Right lobe of liver (tissue), 6 donors: Measurements from ENCODE around the gene RABGAP1. TPM values are rescaled to one million over a fixed set of nuclear protein-coding genes. Genes with fewer than 3 reads are reported as not detected.

Experiments
- ATAC-seq, 4 donors: fragments of 200-7000 bp; cut with Tn5 transposase; one replicate each; pipeline ENCODE4 v1.9.1; 2020; ENCODE audit warnings: mild to moderate bottlenecking in 4 of 4, moderate library complexity in 4 of 4
- DNase-seq, 3 donors: peaks; one replicate each; pipeline ENCODE4 v3.0.0-alpha.2; 2020
- H3K27ac ChIP-seq, 3 donors: fragments of 200-600 bp; one replicate each; pipeline ENCODE4 v1.8.0; 2022
- H3K27me3 ChIP-seq, 2 donors: fragments of 200-600 bp; one replicate each; pipeline ENCODE4 v1.8.0; 2022
- H3K36me3 ChIP-seq, 4 donors: fragments of 200-600 bp; sonication (generic) in 1 of 4; one replicate each; pipeline versions ENCODE4 v1.5.1 to v1.8.0; 2017 to 2022; ENCODE audit warnings: control low read depth in 1 of 4
- H3K4me1 ChIP-seq, 4 donors: fragments of 200-600 bp; sonication (generic) in 1 of 4; one replicate each; pipeline versions ENCODE4 v1.5.1 to v1.8.0; 2017 to 2022; ENCODE audit warnings: control low read depth in 1 of 4
- H3K4me3 ChIP-seq, 3 donors: fragments of 200-600 bp; one replicate each; pipeline ENCODE4 v1.8.0; 2022
- H3K9me3 ChIP-seq, 4 donors: fragments of 200-600 bp; sonication (generic) in 1 of 4; one replicate each; pipeline versions ENCODE4 v1.5.1 to v1.8.0; 2017 to 2022; ENCODE audit warnings: control low read depth in 1 of 4
- CTCF ChIP-seq, 4 donors: fragments of 200-600 bp in 3 of 4; fragments of 450-650 bp in 1 of 4; IDR thresholded peaks; one replicate each; pipeline versions ENCODE4 v1.5.1 to v1.8.0; 2016 to 2022; ENCODE audit warnings: antibody characterized with exemption in 4 of 4, mild to moderate bottlenecking in 2 of 4
- POLR2A ChIP-seq: fragments of 450-650 bp; IDR thresholded peaks from one replicate; pipeline ENCODE4 v1.6.1; 2017; ENCODE audit warnings: antibody characterized with exemption, mild to moderate bottlenecking
- WGBS: methylation state at CpG from one replicate; pipeline ENCODE4 v1.1.6; 2018; ENCODE audit warnings: low coverage, low lambda C conversion rate; ENCODE audit not compliant: insufficient coverage; ENCODE audit errors: missing lambda C conversion rate; 5-methylcytosine and 5-hydroxymethylcytosine counted together
- intact Hi-C, 2 donors: fragments of 100-400 bp; cut with DNase I; formaldehyde crosslinking; loops; one replicate each; pipeline versions ENCODE4 v1.11.2 to v1.14.1; 2022
- total RNA-seq, 6 experiments: library from RNA; depleted of rRNA in 2 of 6; stranded (reverse); fragments of >200 nt in 2 of 6; fragmentation: NEBNext Ultra II Directional in 3 of 6; extraction: Animal tissue kit (Norgen Biotek cat#: 25700) in 3 of 6; gene quantifications; one replicate each; pipeline versions ENCODE4 v1.1.0 to v1.2.4, GENCODE V29; 2016 to 2023
- donor health status: DM: no; HTN: yes; CAD: no.
- donor health status: DM: no; HTN: no; CAD: no.
- donor health status: DM: no; HTN: no; CAD: no.
- donor health status: DM: no; HTN: yes; CAD: no.
- donor health status: DM: no; HTN: yes; CAD: no.

Gene RABGAP1
- total RNA-seq, 6 experiments from 2014 or later = 11.4 to 15.4 (median 13.5) TPM

GRCh38 chr9:123090198-123090896 is 149.5 kb downstream of the RABGAP1 start:
- Histone ChIP-seq H3K27ac (no peak overlapping the region), H3K4me3 (no peak overlapping the region), H3K4me1 (peaks cover 0 to 23% (median 0%) of the 10 kb centered on the region in 4 donors), H3K36me3 (peaks cover 0 to 12% (median 4%) of the 10 kb centered on the region in 4 donors), H3K27me3 (no peaks in the 10 kb centered on the region), H3K9me3 (no peaks in the 10 kb centered on the region)
- TF ChIP-seq CTCF (IDR thresholded peaks at IDR 0.05) (no peak), POLR2A (no peak)
- 85% methylated on average over 7 of the region's 8 CpGs for WGBS
- ATAC-seq (no peak), DNase-seq (no peak)
- intact Hi-C loops = no loop called here

GRCh38 chr9:123090956-123091355 is 150.1 kb downstream of the RABGAP1 start:
- ATAC-seq (peak; percentile 20 to 62 (median 42)), DNase-seq (no peak)
- 61% methylated on average over 2 of the region's 2 CpGs for WGBS
- Histone ChIP-seq H3K36me3 (peaks cover 0 to 12% (median 4%) of the 10 kb centered on the region in 4 donors), H3K27ac (no peak overlapping the region), H3K27me3 (no peaks in the 10 kb centered on the region), H3K4me1 (peaks cover 0 to 23% (median 0%) of the 10 kb centered on the region in 4 donors), H3K9me3 (no peaks in the 10 kb centered on the region), H3K4me3 (no peak overlapping the region)
- TF ChIP-seq CTCF (IDR thresholded peaks at IDR 0.05) = no peak
- no peak for TF ChIP-seq POLR2A
- intact Hi-C loops = no loop called here

- H3K27me3 ChIP-seq = no peaks in the 10 kb centered on the region
- no peaks in the 10 kb centered on the region for H3K9me3 ChIP-seq
- H3K4me3 ChIP-seq = no peak overlapping the region
- peaks cover 0 to 23% (median 0%) of the 10 kb centered on the region in 4 donors for H3K4me1 ChIP-seq
- WGBS = 90% methylated on average over 2 of the region's 2 CpGs
- peaks cover 0 to 12% (median 4%) of the 10 kb centered on the region in 4 donors for H3K36me3 ChIP-seq
- H3K27ac ChIP-seq = no peak overlapping the region
- TF ChIP-seq CTCF (IDR thresholded peaks at IDR 0.05) (peak in 1 of 4 donors; percentile 9), POLR2A (no peak)
- no peak for DNase-seq
- intact Hi-C loops = no loop called here
- no peak for ATAC-seq
Measured at GRCh38 chr9:123091459-123091858, 150.6 kb downstream of the RABGAP1 start.

GRCh38 chr9:123093141-123093540 is 152.3 kb downstream of the RABGAP1 start:
- H3K9me3 ChIP-seq = no peaks in the 10 kb centered on the region
- 90% methylated on average over 3 of the region's 3 CpGs for WGBS
- peaks cover 0 to 12% (median 4%) of the 10 kb centered on the region in 4 donors for H3K36me3 ChIP-seq
- H3K4me3 ChIP-seq = no peak overlapping the region
- H3K27me3 ChIP-seq = no peaks in the 10 kb centered on the region
- ATAC-seq (no peak), DNase-seq (no peak)
- no peak overlapping the region for H3K27ac ChIP-seq
- TF ChIP-seq POLR2A (no peak), CTCF (IDR thresholded peaks at IDR 0.05) (no peak)
- intact Hi-C loops = no loop called here
- peaks cover 0 to 11% (median 0%) of the 10 kb centered on the region in 4 donors for H3K4me1 ChIP-seq
